Activated CD8-positive, alpha-beta memory T cell treated with anti-CD3 and anti-CD28 coated beads, Interleukin-2, amount 10 ng/mL, durations not matched to agents 7 days and 5 days (primary cell): ENCODE data around the gene HRH2. TPM values are rescaled to one million over a fixed set of nuclear protein-coding genes. Genes with fewer than 3 reads are reported as not detected.
"Not testable (repeated sequence)": the region's sequence is repeated elsewhere in the genome, so short reads cannot be mapped to it uniquely, and the experiment has no call there.

Experiments used
- ATAC-seq: fragments of 150-1000 bp; cut with Tn5 transposase; one replicate; pipeline ENCODE4 v1.10.0; 2021; ENCODE audit warnings: moderate library complexity
- CTCF ChIA-PET: fragments of 350-600 bp; sonication (Branson Sonifier 250); formaldehyde crosslinking; loops from one replicate; lab custom pipeline; 2021; ENCODE audit warnings: antibody characterized with exemption; lab: Charles Lee
- DNase-seq: peaks from one replicate; pipeline ENCODE4 v3.0.0-alpha.2; 2020
- H3K27ac Mint-ChIP-seq: one replicate; pipeline ENCODE4 v1.8.0; 2021; ENCODE audit warnings: mild to moderate bottlenecking, mixed read lengths
- H3K27me3 Mint-ChIP-seq: one replicate; pipeline ENCODE4 v1.8.0; 2021; ENCODE audit warnings: mixed read lengths
- H3K36me3 Mint-ChIP-seq: one replicate; pipeline ENCODE4 v1.8.0; 2021; ENCODE audit warnings: mild to moderate bottlenecking, mixed read lengths
- H3K4me1 Mint-ChIP-seq: one replicate; pipeline ENCODE4 v1.8.0; 2021; ENCODE audit warnings: mixed read lengths
- H3K4me3 Mint-ChIP-seq: one replicate; pipeline ENCODE4 v1.8.0; 2021; ENCODE audit warnings: mild to moderate bottlenecking, moderate library complexity, mixed read lengths
- H3K9me3 Mint-ChIP-seq: one replicate; pipeline ENCODE4 v1.8.0; 2022; ENCODE audit warnings: low read depth, mixed read lengths
- total RNA-seq, 2 experiments: library from RNA; stranded (reverse); gene quantifications; one replicate each; pipeline ENCODE4 v1.2.3, GENCODE V29; 2021

The HRH2 gene
- total RNA-seq, 2 experiments from 2014 or later, result 6.8 to 21.4 TPM

DNA sequence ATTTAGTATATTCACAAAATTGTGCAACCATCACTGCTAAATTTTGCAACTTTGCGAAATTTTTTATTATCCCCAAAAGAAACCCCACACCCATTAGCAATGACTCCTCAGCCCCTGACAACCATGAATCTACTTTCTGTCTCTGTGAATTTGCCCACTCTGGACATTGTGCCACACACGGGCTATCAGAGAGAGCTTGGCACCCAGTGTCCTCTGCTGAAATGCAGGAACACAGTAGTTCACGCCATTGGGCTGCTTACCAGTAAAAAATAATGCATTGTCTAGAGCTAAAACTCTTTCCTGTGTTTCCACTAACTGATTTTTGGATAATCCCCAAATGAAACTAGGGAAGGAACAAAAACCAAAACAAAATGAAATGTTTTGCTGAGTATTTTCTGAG, 60.0 kb downstream of the HRH2 start:
- ATAC-seq, result no peak
- DNase-seq, result no peak
- no peak overlapping the region for H3K27ac Mint-ChIP-seq
- peaks cover 1% of the 10 kb centered on the region for H3K4me1 Mint-ChIP-seq
- H3K36me3 Mint-ChIP-seq, result peaks cover 5% of the 10 kb centered on the region
- H3K27me3 Mint-ChIP-seq, result peaks cover 2% of the 10 kb centered on the region
- peaks cover 14% of the 10 kb centered on the region for H3K9me3 Mint-ChIP-seq
- no peak overlapping the region for H3K4me3 Mint-ChIP-seq
- CTCF ChIA-PET, result interaction anchor here (0.6 to 3.0 kb wide), 13 partner anchors 9 to 192 kb away, joined by 3 to 49 read pairs (median 7); no protein-coding TSS in a partner anchor

DNA sequence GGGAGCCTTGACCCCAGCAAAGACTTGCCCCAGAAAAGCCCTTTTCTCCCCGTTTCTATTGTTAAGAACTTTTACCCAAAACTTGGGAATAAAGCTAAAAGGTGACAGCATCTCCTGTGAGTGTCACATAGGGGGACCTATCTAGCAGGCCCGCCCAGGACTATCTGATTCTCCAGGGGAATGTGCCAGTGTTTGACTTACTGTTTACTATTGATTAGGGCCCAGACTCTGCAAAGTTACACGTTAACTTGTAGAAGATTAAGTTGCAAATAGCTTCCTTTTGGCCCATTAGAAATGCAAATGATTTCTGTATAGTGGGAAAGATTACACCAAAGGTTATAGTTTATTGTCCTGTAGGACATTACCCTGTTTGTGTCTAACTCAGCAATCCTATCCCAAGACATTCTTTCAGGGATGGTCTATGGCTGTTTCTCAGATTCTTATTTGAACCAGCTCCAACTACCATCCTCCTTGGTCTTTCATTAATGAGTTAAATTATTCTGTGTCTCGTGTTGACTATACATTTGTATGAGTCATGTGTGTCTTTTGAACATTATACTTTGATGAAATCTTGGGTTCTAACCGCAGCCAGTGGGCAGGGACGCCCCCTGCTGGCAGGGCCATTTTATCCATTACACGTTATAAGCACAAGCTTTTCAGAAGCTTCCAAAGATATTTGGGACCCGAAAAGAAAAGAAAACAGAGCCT, 60.7 kb downstream of the HRH2 start:
- H3K4me1 Mint-ChIP-seq, result peaks cover 1% of the 10 kb centered on the region
- no peak overlapping the region for H3K4me3 Mint-ChIP-seq
- peak; percentile 67 for DNase-seq
- CTCF ChIA-PET, result interaction anchor here (0.6 to 3.0 kb wide), 21 partner anchors 8 to 254 kb away, joined by 3 to 49 read pairs (median 5); no protein-coding TSS in a partner anchor
- peak; percentile 20 for ATAC-seq
- peaks cover 5% of the 10 kb centered on the region for H3K36me3 Mint-ChIP-seq
- H3K9me3 Mint-ChIP-seq, result peaks cover 14% of the 10 kb centered on the region
- H3K27ac Mint-ChIP-seq, result no peak overlapping the region
- H3K27me3 Mint-ChIP-seq, result peaks cover 2% of the 10 kb centered on the region

DNA sequence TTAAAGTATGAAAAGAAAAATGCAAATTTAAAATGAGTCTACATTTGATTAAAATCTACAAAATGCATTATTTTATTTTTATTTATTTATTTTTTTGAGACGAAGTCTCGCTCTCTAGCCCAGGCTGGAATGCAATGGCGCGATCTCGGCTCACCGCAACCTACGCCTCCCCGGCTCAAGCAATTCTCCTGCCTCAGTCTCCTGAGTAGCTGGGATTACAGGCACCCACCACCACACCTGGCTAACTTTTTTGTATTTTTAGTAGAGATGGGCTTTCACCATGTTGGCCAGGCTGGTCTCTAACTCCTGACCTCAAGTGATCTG, 61.2 kb downstream of the HRH2 start:
- CTCF ChIA-PET, result interaction anchor here (0.9 to 3.0 kb wide), 19 partner anchors 8 to 255 kb away, joined by 3 to 49 read pairs (median 5); no protein-coding TSS in a partner anchor
- not testable (repeated sequence) for H3K27ac Mint-ChIP-seq, H3K4me1 Mint-ChIP-seq, ATAC-seq, H3K4me3 Mint-ChIP-seq, H3K36me3 Mint-ChIP-seq, H3K27me3 Mint-ChIP-seq, DNase-seq
- peaks cover 14% of the 10 kb centered on the region for H3K9me3 Mint-ChIP-seq

DNA sequence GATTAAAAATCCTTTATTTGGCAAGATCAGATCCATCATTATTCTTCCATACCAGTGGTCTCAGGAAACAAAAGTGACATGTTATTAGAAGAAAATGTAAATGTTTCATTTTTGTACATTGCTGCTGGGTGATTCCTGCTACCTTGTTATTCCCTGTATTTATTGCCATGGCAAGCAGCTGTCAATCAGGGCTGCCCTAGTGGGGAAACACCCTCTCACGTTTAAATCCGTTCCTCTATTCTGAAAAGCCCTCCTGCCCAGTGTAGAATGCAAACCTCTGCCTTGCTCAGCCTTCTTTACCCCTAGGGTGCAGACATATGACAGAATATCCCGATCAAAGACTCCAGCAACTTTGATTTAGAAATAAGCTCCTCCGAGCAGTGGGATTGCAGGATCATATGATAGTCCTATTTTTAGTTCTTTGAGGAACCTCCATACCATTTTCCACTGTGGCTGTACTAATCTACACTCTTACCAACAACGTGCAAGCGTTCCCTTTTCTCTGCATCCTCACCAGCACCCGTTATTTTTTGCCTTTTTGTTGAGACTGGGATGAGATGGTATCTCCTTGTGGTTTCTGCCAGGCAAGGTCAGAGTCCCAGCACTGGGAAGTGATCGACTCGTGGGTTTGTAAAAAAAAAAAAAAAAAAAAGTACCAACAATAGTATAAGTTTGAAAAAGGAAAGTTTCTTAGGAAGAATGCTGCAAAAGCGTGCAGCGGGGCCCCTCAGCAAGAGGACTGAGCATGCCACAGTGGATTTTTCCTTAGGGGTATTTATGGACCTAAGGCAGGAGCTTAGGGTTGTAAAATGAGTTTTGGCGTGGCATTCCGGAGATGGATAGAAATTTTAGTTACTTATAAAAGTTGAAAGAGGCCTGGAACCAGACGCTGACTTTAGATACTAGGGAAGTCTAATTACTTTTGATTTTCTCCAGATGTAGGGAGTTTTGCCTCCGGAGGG, 66.7 kb downstream of the HRH2 start:
- Mint-ChIP-seq H3K27ac (no peak overlapping the region), H3K4me3 (no peak overlapping the region), H3K9me3 (no peaks in the 10 kb centered on the region), H3K27me3 (peaks cover 11% of the 10 kb centered on the region), H3K4me1 (peaks cover under 1% of the 10 kb centered on the region), H3K36me3 (no peaks in the 10 kb centered on the region)
- DNase-seq, result no peak
- CTCF ChIA-PET, result interaction anchor here (1.1 to 1.4 kb wide), 2 partner anchors 23 to 190 kb away, joined by 3 read pairs; no protein-coding TSS in a partner anchor
- ATAC-seq, result no peak

DNA sequence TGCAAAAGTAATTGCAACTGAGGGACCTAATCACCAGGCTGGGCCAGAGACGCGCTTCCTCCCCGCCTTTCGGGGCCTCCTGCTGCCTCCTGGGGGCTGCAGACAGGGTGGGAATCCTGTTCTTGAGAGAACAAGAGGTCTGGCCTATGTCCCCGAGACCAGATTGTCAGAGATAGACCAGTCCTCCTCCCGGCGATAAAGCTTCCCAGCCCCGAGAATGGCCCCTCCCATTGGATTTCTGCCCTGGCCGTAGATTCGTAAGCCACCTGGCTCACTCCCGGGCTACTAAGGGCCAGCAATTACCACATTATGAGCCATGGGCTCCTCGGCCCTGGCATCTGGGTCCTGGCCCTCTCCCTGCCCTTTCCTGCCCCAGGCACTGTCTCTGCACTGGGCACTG, 70.4 kb downstream of the HRH2 start:
- CTCF ChIA-PET, result interaction anchor here (3.4 to 7.6 kb wide), 2 partner anchors 10 to 195 kb away, joined by 28 to 44 read pairs; no protein-coding TSS in a partner anchor
- ATAC-seq (no peak), DNase-seq (no peak)
- no peak overlapping the region for H3K27ac Mint-ChIP-seq
- no peak overlapping the region for H3K4me3 Mint-ChIP-seq
- H3K9me3 Mint-ChIP-seq, result no peaks in the 10 kb centered on the region
- H3K4me1 Mint-ChIP-seq, result peaks cover 3% of the 10 kb centered on the region
- peaks cover 17% of the 10 kb centered on the region for H3K27me3 Mint-ChIP-seq
- no peaks in the 10 kb centered on the region for H3K36me3 Mint-ChIP-seq

DNA sequence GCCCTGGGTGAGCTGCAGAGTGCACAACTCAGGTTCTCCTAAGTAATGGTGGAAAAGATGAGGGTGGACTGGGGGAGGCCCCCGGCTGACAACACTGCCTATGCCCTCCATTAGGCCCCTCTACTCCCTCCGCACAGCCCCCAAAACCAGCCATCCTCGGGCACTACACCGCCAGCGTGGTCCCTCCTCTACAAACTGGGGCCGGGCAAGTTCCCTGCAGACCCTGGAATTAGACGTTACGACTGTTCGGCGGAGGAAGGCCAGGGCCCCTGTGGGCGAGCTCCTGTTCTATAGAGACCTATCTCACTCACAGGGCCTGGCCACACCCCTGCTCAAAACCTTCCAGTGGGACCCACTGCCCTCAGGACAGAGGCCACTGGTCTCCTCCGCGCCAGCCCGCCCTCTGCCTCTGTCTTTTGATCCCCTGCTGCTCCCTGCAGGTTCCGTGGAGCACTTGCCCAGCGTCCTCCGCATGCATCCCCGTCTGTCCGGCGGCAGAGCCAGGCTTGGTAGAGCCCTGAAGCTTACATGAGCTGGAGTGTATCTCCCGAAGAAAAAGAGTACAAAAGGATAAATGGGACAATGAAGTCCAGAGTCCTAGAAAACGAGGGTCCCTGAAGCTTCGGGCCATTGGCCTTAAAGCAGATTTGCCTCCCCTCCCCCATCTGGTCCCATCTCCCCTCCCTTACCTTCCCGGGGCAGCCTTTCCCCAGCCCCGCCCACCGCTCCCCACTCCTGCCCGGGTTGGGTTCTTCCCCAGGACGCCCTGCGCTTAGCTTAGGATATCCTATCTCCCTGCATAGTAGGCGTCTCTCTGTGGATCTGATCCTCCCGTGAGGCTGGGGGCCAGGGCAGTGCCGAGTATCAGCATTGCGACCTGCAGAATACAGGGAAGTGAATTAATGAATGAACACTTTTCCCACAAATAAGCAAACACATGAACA, 71.3 kb downstream of the HRH2 start:
- Mint-ChIP-seq H3K27me3 (peaks cover 17% of the 10 kb centered on the region), H3K36me3 (no peaks in the 10 kb centered on the region), H3K4me1 (peaks cover 3% of the 10 kb centered on the region), H3K9me3 (no peaks in the 10 kb centered on the region), H3K27ac (no peak overlapping the region), H3K4me3 (no peak overlapping the region)
- DNase-seq, result no peak
- ATAC-seq, result peak; percentile 16
- CTCF ChIA-PET, result interaction anchor here (0.6 to 7.6 kb wide), 27 partner anchors 10 to 932 kb away, joined by 3 to 44 read pairs (median 3); partner anchors contain the start of gene CPLX2

DNA sequence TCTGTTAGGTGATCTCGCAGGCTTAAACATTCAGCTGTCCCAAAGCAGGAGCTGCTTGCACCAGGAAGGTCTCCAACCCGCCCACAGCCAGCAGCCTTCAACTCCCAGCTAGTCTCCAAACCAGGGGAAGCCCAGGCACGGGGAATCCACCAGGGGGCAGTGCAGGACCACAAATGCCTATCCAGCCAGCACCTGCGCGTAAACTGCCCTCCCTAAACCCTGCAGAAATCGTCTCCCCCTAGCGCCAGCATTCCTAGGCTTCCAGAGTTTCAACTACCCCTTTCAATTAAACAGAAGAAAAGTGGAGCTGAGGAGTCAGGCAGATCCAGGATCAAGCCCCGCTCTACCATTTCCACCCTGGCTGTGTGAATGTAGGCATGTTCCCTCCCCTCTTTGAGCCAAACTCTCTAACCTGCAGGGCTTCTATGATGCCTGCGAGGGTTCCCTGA, 72.0 kb downstream of the HRH2 start:
- no peak overlapping the region for H3K27ac Mint-ChIP-seq
- ATAC-seq (peak; percentile 95), DNase-seq (peak; percentile 92)
- H3K9me3 Mint-ChIP-seq, result no peaks in the 10 kb centered on the region
- CTCF ChIA-PET, result interaction anchor here (0.6 to 7.6 kb wide), 29 partner anchors 9 to 931 kb away, joined by 3 to 44 read pairs (median 3); partner anchors contain the start of gene CPLX2
- H3K4me1 Mint-ChIP-seq, result peaks cover 3% of the 10 kb centered on the region
- peaks cover 13% of the 10 kb centered on the region for H3K27me3 Mint-ChIP-seq
- no peak overlapping the region for H3K4me3 Mint-ChIP-seq
- H3K36me3 Mint-ChIP-seq, result no peaks in the 10 kb centered on the region

DNA sequence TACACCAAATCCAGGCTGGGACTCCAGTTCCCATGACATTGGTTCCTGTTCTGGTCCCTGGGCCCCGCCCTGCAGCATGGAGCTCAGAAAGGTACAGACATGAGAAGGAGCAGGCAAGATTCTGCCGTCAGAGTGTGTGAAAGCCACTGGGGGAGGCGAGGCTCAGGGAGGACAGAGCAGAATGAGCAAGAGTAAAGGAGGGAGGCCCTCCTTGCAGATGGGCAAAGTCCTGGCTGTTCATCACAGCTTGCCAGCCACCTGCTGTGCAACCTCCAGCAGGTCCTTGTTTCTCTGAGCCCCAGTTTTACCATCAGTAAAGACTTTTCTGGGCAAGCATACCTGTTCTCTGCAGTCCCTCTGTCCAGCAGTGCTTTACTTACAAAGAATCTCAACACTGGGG, 73.3 kb downstream of the HRH2 start:
- no peaks in the 10 kb centered on the region for H3K36me3 Mint-ChIP-seq
- no peak for ATAC-seq
- DNase-seq, result no peak
- CTCF ChIA-PET, result interaction anchor here (1.7 to 7.6 kb wide), 3 partner anchors 10 to 198 kb away, joined by 5 to 44 read pairs (median 28); no protein-coding TSS in a partner anchor
- H3K4me3 Mint-ChIP-seq, result no peak overlapping the region
- peaks cover 17% of the 10 kb centered on the region for H3K27me3 Mint-ChIP-seq
- no peaks in the 10 kb centered on the region for H3K9me3 Mint-ChIP-seq
- peaks cover 3% of the 10 kb centered on the region for H3K4me1 Mint-ChIP-seq
- no peak overlapping the region for H3K27ac Mint-ChIP-seq

DNA sequence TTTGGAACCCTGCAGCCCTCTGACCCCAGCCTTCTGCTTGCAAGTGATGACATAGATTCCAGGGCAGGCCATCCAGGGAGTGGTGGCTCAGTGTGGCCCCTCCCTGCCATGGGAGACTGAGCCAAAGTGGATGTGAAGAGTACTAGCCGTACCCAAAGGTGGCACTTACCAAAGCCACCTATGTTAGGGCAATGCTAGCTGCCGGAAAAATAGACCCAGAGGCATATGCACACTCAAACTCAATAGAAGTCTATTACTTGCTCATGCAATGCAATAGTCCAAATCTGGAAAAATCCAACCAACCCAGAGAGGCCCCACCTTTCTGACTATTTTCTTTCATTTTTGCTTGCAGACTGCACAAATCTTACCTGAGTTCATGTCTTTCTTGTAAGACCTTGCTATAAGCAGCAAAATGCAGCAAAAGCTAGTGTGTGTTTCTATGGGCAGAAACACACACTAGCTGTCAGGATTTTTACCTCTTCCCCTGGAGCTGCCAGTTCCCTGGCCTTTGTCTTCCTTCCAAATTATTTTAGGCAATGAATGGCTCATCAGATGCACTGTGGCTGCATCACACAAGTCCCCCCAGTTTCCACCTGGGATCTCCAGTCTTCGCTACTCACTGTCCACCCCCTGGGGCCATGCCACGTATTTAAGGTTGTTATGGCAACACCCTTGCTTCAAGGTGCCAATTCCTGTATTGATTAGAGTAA, 74.0 kb downstream of the HRH2 start:
- Mint-ChIP-seq H3K36me3 (no peaks in the 10 kb centered on the region), H3K4me3 (no peak overlapping the region), H3K9me3 (no peaks in the 10 kb centered on the region), H3K4me1 (peaks cover 3% of the 10 kb centered on the region), H3K27ac (no peak overlapping the region), H3K27me3 (peaks cover 17% of the 10 kb centered on the region)
- DNase-seq (no peak), ATAC-seq (no peak)
- CTCF ChIA-PET, result interaction anchor here (3.4 to 7.6 kb wide), 2 partner anchors 13 to 198 kb away, joined by 28 to 44 read pairs; no protein-coding TSS in a partner anchor

DNA sequence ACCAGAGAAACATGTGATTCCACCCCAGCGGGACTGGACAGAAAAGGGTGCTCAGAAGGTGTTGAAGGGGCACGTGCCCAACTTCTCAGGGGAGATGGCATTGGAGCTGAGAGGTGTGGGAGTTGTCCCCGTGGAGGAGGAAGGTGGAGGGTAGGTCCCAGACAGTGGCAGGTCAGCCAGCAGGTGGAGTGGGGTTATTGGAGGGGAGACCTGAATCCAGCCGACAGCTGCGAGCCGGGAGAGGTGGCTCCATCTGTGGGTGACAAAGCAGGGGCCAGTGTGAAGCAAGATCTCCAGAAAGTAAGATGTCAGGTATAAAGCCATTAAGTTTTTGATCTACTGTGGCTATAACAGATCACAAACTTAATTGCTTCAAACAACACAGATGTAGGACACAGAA, 75.1 kb downstream of the HRH2 start:
- peaks cover 17% of the 10 kb centered on the region for H3K27me3 Mint-ChIP-seq
- H3K36me3 Mint-ChIP-seq, result no peaks in the 10 kb centered on the region
- DNase-seq (no peak), ATAC-seq (no peak)
- no peaks in the 10 kb centered on the region for H3K9me3 Mint-ChIP-seq
- CTCF ChIA-PET, result interaction anchor here (7.6 kb wide), 1 partner anchor 199 kb away, joined by 44 read pairs; no protein-coding TSS in a partner anchor
- peaks cover 3% of the 10 kb centered on the region for H3K4me1 Mint-ChIP-seq
- no peak overlapping the region for H3K4me3 Mint-ChIP-seq
- no peak overlapping the region for H3K27ac Mint-ChIP-seq

DNA sequence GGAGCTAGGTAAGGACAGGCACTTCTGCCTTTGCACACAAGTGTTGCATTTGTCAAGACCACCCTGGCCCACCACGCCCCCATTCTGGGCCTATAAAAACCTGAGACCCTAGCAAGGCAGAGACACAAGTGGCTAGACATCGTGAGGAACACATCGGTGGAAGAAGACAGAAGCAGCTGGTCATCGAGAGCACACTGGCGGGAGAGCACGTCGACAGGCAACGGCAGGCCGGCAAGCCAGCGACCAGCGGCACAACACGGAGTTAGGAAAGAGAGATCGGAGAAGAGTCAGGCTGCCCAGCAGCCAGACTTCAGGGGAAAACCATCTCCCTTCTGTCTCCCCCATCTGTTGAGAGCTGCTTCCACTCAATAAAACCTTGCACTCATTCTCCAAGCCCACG, 76.1 kb downstream of the HRH2 start:
- Mint-ChIP-seq H3K27ac (no peak overlapping the region), H3K36me3 (no peaks in the 10 kb centered on the region), H3K4me3 (no peak overlapping the region), H3K9me3 (no peaks in the 10 kb centered on the region), H3K27me3 (peaks cover 18% of the 10 kb centered on the region), H3K4me1 (peaks cover 3% of the 10 kb centered on the region)
- DNase-seq (no peak), ATAC-seq (no peak)
- CTCF ChIA-PET, result no interaction called here

DNA sequence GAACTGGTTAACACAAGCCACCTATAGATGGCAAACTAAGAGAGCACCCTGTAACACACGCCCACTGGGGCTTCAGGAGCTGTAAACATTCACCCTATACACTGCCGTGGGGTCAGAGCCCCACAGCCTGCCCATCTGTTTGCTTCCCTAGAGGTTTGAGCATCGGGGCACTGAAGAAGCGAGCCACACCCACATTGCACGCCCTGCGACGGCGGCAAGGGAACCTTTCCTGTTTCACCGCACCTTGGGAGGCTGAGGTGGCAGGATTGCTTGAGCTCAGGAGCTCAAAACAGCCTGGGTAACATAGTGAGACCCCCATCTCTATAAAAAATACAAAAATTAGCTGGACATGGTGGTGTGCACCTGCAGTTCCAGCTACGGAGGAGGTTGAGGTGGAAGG, 76.6 kb downstream of the HRH2 start:
- CTCF ChIA-PET, result no interaction called here
- ATAC-seq, result no peak
- no peak overlapping the region for H3K27ac Mint-ChIP-seq

More for the DNA sequence above, 76.6 kb downstream of the HRH2 start:
- Mint-ChIP-seq H3K27me3 (peaks cover 20% of the 10 kb centered on the region), H3K4me3 (no peak overlapping the region), H3K9me3 (no peaks in the 10 kb centered on the region), H3K36me3 (no peaks in the 10 kb centered on the region), H3K4me1 (peaks cover 3% of the 10 kb centered on the region)
- no peak for DNase-seq
